HG03521 (cell line): ENCODE results near the gene DIS3L2.

Source experiments
- ATAC-seq: cut with Tn5 transposase; IDR thresholded peaks from one replicate; pipeline ENCODE4 v1.9.1; 2021; ENCODE audit warnings: mild to moderate bottlenecking, moderate library complexity; ENCODE audit not compliant: unreplicated experiment

Gene DIS3L2

DNA sequence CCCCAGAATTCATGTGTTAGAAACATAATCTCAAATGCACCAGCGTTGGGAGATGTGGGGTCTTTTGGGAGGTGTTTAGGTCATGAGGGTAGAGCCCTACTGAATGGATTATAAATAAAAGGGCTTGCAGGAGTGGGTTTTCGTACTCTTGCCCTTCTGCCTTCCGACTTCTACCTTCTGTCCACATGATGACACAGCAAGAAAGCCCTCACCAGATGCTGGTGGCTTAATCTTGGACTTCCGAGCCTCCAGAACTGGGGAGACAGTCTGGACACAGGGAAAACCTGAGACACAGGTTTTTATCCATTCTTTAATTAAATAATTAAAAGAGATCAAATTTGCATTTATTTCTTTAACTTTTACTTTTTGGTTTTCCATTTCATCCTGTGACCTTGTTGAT lies 87.8 kb downstream of the DIS3L2 start:
- ATAC-seq, result no peak

DNA sequence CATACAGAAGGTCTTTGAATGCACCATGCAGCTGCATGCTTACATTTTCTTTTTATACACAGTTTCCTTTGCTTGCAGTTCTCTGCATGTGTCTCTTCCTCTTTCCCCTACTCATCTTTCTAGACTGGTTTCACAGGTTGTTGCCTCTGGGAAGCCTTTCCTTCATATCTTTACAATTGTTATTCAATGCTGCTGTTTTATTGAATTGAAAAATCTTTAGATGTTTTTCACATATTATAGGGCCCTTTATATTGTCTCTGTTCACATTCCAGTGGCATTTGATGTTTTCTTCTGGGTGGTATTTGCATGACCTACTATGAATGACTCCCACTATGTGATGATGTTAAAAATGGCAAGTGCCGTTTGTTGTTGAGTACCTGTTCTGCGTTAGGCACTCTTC lies 91.1 kb downstream of the DIS3L2 start:
- no peak for ATAC-seq

DNA sequence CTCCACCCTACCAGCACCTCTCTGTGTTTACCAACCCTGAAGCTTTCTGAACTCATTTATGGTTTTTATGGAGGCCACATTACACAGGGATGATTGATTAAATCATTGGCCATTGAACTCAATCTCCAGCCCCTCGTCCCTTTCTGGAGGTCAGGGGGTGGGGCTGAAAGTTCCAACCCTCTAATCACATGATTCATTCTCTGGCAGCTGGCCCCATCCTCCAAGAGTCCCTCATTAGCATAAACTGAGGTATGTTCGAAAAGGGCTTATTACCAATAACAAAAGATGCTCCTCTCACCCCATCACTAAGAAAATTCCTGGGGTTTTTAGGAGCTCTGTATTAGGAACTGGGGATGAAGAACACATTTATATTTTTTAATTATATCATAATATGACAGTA lies 92.3 kb downstream of the DIS3L2 start:
- ATAC-seq, result no peak

DNA sequence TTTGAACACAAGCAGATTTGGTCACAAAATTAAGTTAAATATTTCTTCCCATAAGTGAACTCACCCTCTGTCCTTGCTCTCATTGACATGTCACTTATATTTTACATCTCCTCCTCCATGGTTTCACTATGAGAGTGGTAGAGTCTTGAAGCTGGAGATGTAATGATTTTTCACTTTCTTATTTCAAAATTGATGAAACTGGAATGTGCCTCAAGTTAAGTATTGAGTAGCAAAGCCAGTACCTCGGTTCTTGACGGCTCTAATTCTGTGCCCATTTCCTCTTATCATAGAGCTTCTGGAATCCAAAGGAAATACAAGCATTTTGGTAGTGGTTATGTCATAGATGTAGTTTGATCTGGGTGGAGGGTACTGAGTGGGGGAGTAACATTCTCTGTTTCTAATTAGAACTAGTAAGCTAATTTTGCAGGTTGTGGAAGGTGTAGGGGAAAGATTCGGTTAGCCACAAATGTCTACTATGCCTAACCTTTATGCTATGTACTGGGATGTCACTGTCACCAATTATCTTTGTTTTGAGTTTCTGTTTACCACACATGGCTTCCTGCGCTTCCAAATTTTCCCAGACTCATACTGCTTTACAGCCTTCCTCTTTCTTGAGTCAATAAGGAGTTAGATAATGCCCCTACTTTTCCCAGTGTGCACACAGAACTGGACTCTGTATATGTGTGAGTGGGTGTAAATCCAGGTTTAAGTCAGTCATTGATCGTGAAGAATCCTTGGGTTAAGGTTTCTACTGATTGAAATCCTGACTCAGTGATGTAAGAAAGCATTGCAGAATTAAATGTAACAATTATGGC lies 96.8 kb downstream of the DIS3L2 start:
- no peak for ATAC-seq

DNA sequence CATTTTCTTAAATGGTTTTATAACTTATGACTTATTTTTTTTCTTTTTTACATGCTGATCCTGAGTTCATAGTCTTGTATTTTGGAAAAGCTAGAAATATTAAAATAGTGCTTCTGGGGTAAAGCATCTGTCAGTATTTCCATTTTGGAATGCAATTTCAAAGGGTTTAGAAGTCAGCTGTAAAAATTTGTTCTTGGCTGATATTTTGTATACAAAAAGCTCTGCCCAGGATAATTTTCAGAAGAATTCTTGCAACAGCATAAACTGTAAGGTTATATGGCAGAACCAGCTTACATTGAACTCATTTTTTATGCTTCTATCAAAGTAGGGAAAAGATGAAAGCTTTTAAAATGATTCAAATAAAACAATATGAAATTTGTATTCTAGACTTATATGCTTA lies 97.4 kb downstream of the DIS3L2 start:
- no peak for ATAC-seq

DNA sequence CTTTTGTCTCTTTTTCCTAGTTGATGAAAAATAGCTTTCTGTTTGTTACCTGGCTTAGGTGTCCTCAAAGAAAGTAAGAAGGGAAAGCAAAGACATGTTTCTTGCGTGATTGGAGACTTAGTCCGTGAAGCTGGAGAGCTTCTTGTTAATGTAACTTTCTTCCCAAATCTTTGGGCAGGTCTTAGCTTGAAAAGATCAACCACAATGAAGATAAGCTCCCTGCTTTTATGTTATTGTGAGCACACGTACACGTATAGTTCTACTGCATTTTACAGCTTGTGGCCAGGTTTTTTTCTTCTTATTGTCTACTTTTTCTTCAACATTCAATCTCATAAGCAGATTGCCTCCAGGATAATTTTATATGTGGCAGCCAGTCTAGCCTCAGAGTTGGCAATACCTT lies 99.8 kb downstream of the DIS3L2 start:
- no peak for ATAC-seq

DNA sequence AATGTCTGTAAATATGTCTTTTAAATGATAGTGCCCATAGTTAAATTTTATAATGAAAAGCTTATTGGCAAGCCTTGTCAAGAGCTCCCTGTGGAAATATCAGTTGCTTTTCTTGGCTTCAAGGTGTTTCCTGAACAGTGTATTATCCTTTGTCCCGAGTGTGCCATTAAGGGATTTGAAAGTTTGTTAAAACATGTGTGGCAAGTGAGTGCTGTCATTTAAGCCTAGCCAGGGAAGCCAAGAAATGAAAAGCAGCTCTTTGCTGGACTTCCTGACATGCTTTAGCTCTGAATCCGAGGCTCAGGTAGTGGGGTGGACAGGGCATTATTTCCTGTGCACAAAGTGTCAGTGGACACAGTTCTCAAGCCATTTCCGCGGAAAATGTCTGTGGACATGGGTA lies 111.5 kb downstream of the DIS3L2 start:
- no peak for ATAC-seq

DNA sequence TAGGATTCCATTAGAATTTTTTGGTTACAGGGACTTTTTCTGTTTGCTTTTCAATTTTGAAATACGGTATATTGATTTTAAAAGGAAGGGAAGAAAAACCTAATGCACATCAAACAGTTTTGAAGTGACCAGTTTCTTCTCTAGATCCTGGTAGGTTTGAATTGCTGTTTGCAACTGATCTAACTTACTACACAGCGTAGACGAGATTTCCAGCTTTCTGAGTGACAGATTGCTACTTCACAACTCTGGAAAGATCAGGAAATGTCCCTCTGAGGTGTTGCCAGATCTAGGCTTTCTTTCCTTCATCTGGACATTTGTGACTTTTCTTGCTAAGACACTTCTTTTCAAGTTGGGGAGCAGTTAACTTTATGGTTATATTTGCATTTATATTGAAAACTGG lies 112.2 kb downstream of the DIS3L2 start:
- ATAC-seq, result no peak

DNA sequence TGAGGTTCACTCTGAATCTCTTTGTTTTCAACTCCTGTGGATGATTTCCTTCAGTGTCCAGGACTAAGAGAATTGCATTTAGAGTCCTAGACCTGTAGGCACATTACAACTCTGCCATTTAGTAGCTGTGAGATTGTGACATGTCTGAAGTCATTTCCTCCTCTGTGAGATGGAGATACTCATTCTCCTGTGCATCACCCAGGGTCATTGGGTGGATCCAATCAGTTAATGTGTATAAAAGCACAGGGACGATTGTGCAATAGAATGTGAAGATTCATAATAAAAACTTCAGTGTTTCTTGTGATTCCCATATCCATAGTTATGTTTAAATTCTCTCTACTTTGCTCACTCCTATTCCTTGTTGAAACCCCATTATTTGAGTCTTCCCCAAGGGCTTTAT lies 113.6 kb downstream of the DIS3L2 start:
- no peak for ATAC-seq

DNA sequence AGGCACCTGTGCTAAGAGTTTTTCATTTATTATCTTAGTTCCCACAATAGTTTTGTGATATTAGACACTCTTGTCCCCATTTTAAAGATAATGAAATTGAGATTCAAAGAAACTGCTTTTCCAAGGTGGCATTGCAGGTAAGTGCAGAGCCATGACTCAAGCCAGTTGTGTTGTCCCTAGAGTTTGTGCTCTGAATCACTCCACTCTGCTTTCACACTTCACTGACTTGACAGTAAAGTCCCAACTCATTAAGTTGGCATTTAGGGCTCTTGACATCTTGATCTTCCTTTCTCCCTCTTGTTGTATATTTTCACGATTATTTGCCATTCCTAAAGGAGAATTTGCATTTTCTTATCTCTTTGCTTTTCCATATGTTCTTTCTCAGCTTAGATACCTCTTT lies 114.3 kb downstream of the DIS3L2 start:
- no peak for ATAC-seq

DNA sequence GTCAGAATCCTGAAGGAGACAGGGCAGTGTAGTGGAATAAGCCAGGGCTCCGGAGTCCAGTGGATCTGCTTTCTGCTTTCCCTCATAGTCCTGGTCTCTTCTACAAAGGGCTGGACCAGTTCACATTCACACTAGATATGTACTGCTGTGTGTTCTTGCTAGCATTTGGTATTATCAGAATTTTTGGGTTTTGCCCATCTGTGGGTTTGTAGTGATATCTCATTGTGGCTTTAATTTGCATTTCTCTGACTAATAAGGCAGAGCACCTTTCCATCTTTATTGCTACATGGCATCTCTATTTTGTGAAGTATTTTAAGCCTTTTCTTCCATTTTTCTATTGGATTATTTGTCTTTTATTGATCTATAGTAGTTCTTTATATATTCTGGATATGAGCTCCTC lies 114.8 kb downstream of the DIS3L2 start:
- ATAC-seq, result no peak

DNA sequence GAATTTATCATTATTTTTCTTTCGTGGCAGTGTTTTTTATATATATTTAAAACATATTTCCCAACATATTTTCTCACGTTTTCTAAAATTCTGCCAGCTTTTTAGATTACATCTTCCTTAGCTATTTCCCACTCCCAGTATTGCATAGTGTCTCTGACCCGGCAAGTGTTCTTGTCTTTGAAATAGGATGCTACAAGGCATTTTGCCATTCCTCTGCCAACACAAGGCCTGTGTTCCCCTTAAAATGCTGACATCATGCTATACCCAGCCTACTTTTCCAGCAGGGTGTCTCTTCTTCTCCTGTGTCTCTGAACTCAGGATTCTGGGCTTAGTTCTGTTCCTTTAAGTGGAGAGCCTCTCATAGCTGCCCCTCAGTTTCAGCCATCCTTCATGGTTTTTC lies 115.2 kb downstream of the DIS3L2 start:
- ATAC-seq, result no peak

DNA sequence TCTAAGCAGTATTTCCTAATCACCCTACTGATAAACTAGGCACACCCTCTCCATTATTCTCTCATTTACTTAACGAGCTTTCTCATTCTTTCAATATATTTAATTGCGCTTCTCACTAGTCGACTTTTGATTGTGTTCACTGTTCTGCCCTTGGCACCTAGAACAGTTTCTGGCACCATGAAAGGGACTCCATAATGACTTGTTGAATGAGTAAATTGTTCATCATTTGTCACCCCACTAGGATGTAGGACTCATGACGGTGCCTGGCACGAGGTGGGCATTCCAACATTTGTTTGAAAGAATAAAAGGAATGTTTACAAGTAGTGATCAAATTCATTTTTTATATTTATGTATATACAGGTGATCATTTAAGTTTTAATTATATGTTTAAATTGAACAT lies 123.7 kb downstream of the DIS3L2 start:
- ATAC-seq, result no peak

DNA sequence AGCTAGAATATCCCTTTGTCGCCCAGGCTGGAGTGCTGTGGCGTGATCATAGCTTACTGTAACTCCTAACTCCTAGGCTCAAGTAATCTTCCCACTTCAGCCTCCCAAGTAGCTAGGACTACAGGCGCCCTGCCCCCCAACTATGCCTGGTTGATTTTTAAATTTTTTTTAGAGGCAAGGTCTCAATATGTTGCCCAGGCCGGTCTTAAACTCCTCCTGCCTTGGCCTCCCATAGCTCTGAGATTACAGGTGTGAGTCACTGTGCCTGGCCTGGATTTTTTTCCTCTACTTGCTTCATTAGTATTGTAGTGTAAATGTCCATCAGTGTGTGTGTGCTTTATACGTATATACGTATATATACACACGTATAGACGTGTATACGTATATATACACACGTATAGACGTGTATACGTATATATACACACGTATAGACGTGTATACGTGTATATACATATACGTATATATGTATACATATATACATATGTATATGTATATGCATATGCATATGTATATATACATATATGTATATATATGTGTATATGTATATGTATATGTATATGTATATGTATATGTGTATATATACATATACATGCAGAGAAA lies 124.4 kb downstream of the DIS3L2 start:
- ATAC-seq, result no peak

DNA sequence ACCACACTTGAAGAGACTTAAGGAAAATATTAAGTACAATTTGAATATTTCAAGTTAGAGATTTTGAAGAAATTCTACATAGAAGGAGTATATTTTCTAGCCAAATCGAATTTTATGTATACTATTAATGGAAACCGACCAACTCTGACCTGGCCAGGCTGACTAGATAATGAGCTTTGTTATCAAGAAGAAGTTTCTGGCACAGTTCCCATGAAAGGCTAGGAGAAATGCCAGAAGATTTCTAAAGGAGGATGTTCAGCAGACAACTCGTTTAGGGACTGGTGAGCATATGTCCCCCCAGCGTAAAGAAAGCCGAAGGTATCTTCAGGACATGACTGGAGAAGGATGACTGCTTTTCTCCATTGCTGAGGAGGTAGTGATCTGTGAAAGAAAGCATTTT lies 127.3 kb downstream of the DIS3L2 start:
- no peak for ATAC-seq

DNA sequence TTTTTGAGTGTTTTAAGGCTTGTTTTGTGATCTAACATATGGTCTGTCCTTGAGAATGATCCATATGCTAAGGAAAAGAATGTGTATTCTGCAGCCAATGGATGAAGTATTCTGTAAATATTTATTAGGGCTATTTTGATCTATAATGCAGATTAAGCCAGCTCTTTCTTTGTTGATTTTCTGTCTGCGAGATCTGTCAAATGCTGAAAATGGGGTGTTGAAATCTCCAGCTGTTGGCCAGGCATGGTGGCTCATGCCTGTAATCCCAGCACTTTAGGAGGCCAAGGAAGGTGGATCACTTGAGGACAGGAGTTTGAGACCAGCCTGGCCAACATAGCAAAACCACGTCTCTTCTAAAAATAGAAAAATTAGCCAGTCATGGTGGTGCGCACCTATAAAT lies 132.7 kb downstream of the DIS3L2 start:
- no peak for ATAC-seq

DNA sequence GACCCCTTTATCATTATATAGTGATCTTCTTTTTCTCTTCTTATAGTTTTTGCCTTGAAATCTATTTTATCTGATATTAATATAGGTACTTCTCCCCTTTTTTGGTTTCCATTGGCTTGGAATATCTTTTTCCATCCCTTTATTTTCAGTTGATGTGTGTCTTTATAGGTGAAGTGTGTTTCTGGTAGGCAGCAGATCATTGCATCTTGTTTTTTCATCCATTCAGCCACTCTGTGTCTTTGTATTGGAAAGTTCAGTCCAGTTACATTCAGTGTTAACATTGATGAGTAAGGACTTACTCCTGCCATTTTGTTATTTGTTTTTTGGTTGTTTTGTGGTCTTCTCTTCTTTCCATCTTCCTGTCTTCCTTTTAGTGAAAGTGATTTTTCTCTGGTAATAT lies 133.4 kb downstream of the DIS3L2 start:
- ATAC-seq, result no peak

DNA sequence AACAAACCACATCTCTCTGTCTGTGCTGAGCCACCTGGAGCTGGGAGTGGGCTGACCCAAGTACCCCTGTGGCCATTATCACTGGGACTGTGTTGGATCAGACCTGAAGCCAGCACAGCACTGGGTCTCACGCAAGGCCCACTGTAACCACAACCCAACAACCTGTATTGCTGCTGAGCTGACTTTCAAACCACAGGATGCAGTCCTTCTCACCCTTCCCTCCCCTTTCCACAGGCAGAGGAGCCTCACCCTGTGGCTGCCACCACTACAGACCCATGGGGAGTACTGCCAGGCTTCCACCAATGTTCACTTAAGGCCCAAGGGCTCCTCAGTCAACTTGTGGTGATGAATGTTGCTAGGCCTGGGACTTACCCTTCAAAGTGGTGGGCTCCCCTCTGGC lies 135.7 kb downstream of the DIS3L2 start:
- ATAC-seq, result no peak

DNA sequence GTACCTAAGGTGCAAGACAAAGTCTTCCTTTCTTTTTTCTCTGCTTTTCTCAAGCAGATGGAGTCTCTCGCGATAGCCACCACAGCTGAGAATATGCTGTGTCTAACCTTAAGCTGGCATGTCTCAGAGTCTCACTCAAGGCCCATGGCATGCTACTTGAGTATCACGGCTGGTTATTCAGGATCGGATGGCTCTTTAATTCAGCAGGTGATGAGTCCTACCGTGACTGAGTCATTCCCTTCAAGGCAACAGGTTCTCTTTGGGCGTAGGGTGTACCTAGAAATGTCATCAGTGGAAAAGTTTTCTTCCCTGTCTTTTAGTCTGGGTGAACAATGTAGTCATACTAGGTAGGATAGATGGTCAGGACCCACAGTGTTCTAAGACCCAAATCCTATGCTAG lies 136.2 kb downstream of the DIS3L2 start:
- no peak for ATAC-seq

DNA sequence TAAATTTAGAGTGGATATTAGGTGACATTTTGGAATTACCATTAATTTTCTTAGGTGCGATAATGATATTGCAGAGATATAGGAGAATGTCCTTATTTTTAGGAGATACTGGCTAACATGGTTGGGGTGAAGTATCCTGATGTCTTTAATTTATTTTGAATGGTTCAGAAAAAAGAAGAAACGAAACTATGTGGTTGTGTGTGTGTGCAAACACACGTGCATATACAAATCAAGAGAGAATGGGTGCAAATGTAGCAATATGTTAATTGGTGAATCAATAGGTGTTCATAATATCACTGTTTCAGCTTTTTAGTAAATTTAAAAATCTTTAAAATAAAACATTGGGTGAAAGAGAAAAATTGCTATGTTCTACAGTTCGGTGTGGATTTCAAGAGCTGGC lies 140.9 kb downstream of the DIS3L2 start:
- ATAC-seq, result no peak

DNA sequence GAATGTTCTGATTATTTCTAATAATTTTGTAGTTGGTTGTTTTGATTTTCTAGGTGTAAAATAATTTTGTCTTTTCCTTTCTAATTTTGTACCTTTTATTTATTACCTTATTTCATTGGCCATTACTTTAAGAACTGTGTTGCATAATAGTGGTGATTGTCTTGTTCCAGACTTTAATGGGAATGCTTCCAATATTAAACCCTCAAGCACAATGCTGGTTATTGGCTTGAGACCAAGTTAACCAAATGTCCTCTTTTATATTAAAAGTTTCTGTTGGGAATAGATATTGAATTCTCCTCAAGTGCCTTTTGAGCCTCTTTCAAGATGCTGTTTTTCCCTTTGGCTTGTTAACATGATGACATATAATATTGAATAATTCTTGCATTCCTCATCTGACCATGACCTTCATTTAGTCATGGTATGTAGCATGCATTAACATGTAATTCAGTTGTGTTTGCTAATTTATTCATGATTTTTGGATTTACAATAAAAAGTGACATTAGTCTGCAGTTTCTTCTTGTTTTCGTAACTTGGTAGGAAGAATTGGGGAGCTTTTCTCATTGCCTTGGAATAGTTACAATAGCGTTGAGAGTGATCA lies 141.7 kb downstream of the DIS3L2 start:
- no peak for ATAC-seq

DNA sequence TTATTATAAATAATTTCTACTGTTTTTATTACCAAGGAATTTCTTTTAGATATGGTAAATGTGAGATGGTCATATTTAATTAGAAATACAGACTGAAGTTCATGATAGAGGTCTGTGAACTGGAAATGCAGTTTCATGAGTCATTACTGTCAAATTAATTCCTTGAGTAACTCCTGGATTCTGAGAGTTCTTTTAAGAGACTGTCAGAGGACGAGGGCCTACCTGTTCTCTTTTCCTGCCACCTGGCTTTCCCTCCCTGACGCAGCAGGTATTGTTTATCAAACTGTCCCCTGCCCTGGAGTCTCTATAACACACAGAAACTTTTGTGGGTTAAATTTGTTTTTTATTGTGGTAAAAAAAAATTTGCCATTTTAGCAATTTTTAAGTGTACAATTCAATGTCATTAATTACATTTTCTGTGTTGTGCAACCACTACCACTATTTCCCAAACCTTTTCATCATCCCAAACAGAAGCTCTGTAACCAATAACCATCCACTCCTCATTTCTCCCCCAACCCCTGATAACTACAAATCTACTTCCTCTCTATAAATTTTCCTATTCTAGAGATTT lies 142.6 kb downstream of the DIS3L2 start:
- no peak for ATAC-seq
